ENCODE data around the gene KCNQ5.

Gene KCNQ5

GRCh38 chr6:72974276-72974675, 352.4 kb downstream of the KCNQ5 start:
- no peak overlapping the region for H3K9ac ChIP-seq (ENCODE audit: low read length)
- no peaks in the 10 kb centered on the region for H4K20me1 ChIP-seq (ENCODE audit: low read depth, low read length)
- no peaks in the 10 kb centered on the region for H3F3A ChIP-seq (ENCODE audit: insufficient read depth)
- 0 out of 2 replicates have a peak, but pooled peaks cover 5% of the 10 kb centered on the region for H3K36me3 ChIP-seq (ENCODE audit: low read length)
- no peaks in the 10 kb centered on the region for H3K79me2 ChIP-seq (ENCODE audit: insufficient read depth, low read length)
- H2AFZ ChIP-seq (ENCODE audit: low read depth, low read length, severe bottlenecking): no peak overlapping the region
- H3K27ac ChIP-seq (ENCODE audit: low read depth, low read length): no peak overlapping the region
- H3K9me2 ChIP-seq (replicated peaks; ENCODE audit: insufficient read depth, low read length): no peaks in the 10 kb centered on the region
- TF ChIP-seq EZH2phosphoT487 (conservative IDR thresholded peaks at IDR 0.05; ENCODE audit: low read length) (no peak), CTCF (IDR thresholded peaks at IDR 0.05; ENCODE audit: insufficient read depth, low read length, poor library complexity, severe bottlenecking) (no peak)
- no peaks in the 10 kb centered on the region for H3K9me3 ChIP-seq (ENCODE audit: insufficient read depth, low read length)
- no peaks in the 10 kb centered on the region for H3K27me3 ChIP-seq (ENCODE audit: low read length)
- H3K4me3 ChIP-seq (ENCODE audit: insufficient read depth, low read length, poor library complexity, severe bottlenecking): no peak overlapping the region
- H3K4me2 ChIP-seq (ENCODE audit: low read depth, low read length, poor library complexity, severe bottlenecking): no peak overlapping the region

GRCh38 chr6:72975352-72975752, 353.5 kb downstream of the KCNQ5 start:
- no peaks in the 10 kb centered on the region for H3K9me2 ChIP-seq (replicated peaks; ENCODE audit: insufficient read depth, low read length)
- no peaks in the 10 kb centered on the region for H3K79me2 ChIP-seq (ENCODE audit: insufficient read depth, low read length)
- TF ChIP-seq EZH2phosphoT487 (conservative IDR thresholded peaks at IDR 0.05; ENCODE audit: low read length) (no peak), CTCF (IDR thresholded peaks at IDR 0.05; ENCODE audit: insufficient read depth, low read length, poor library complexity, severe bottlenecking) (no peak)
- no peak overlapping the region for H2AFZ ChIP-seq (ENCODE audit: low read depth, low read length, severe bottlenecking)
- H4K20me1 ChIP-seq (ENCODE audit: low read depth, low read length): no peaks in the 10 kb centered on the region
- no peaks in the 10 kb centered on the region for H3F3A ChIP-seq (ENCODE audit: insufficient read depth)
- H3K27me3 ChIP-seq (ENCODE audit: low read length): no peaks in the 10 kb centered on the region
- no peaks in the 10 kb centered on the region for H3K9me3 ChIP-seq (ENCODE audit: insufficient read depth, low read length)
- H3K9ac ChIP-seq (ENCODE audit: low read length): no peak overlapping the region
- H3K36me3 ChIP-seq (ENCODE audit: low read length): 0 out of 2 replicates have a peak, but pooled peaks cover 5% of the 10 kb centered on the region
- H3K27ac ChIP-seq (ENCODE audit: low read depth, low read length): no peak overlapping the region
- no peak overlapping the region for H3K4me3 ChIP-seq (ENCODE audit: insufficient read depth, low read length, poor library complexity, severe bottlenecking)
- no peak overlapping the region for H3K4me2 ChIP-seq (ENCODE audit: low read depth, low read length, poor library complexity, severe bottlenecking)

GRCh38 chr6:72976484-72976883, 354.6 kb downstream of the KCNQ5 start:
- Histone ChIP-seq H2AFZ (ENCODE audit: low read depth, low read length, severe bottlenecking) (no peak overlapping the region), H3F3A (ENCODE audit: insufficient read depth) (no peaks in the 10 kb centered on the region), H3K27ac (ENCODE audit: low read depth, low read length) (no peak overlapping the region), H3K4me3 (ENCODE audit: insufficient read depth, low read length, poor library complexity, severe bottlenecking) (no peak overlapping the region), H3K36me3 (ENCODE audit: low read length) (0 out of 2 replicates have a peak, but pooled peaks cover 5% of the 10 kb centered on the region), H3K79me2 (ENCODE audit: insufficient read depth, low read length) (no peaks in the 10 kb centered on the region), H3K9me3 (ENCODE audit: insufficient read depth, low read length) (no peaks in the 10 kb centered on the region), H3K9me2 (replicated peaks; ENCODE audit: insufficient read depth, low read length) (no peaks in the 10 kb centered on the region), H3K9ac (ENCODE audit: low read length) (no peak overlapping the region), H4K20me1 (ENCODE audit: low read depth, low read length) (no peaks in the 10 kb centered on the region), H3K27me3 (ENCODE audit: low read length) (no peaks in the 10 kb centered on the region), H3K4me2 (ENCODE audit: low read depth, low read length, poor library complexity, severe bottlenecking) (no peak overlapping the region)
- no peak for TF ChIP-seq CTCF (IDR thresholded peaks at IDR 0.05; ENCODE audit: insufficient read depth, low read length, poor library complexity, severe bottlenecking)
- TF ChIP-seq EZH2phosphoT487 (conservative IDR thresholded peaks at IDR 0.05; ENCODE audit: low read length): no peak

Data from SU-DHL-6 (cell line).